Prostate gland (tissue), 2 donors: ENCODE results near the gene C6orf132.

Experiments used
- CTCF ChIP-seq, 4 experiments: fragments of 200-600 bp in 2 of 4; fragments of 450-650 bp in 2 of 4; sonication (generic) in 2 of 4; IDR thresholded peaks; 1 replicate in 3 of 4; 2 replicates in 1 of 4; pipeline ENCODE4 v1.5.1; 2016 to 2019; ENCODE audit warnings: antibody characterized with exemption in 4 of 4, mild to moderate bottlenecking in 2 of 4, moderate library complexity in 2 of 4
- POLR2A ChIP-seq: fragments of 450-650 bp; IDR thresholded peaks from one replicate; pipeline ENCODE4 v1.6.1; 2016; ENCODE audit warnings: antibody characterized with exemption, mild to moderate bottlenecking
- POLR2AphosphoS5 ChIP-seq: sonication (generic); formaldehyde crosslinking; IDR thresholded peaks from one replicate; pipeline ENCODE4 v1.6.1; 2017; ENCODE audit warnings: antibody characterized with exemption

DNA sequence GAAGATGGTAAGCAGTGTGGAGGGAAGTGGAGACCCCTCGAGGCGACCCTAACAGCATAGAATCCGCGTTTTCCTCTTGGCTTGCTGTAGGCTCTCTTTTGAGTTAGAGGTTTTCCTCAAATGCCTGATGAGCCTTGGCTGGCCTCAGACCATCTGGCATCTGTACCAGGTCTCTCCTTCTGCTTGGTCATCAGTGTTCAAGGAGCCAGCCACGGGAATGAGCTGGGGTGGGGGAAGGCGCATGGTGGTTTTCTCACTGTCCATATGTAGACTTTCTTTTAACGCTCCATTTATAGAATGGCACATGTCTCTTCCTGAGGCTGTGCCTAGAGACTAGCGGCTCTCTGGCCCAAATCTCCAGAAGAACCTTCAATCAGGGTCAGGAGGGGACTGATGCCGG is 22.6 kb upstream of the C6orf132 start:
- no peak for TF ChIP-seq CTCF (IDR thresholded peaks at IDR 0.05)
- TF ChIP-seq POLR2AphosphoS5: no peak
- no peak for TF ChIP-seq POLR2A
